Activated CD8-positive, alpha-beta memory T cell treated with anti-CD3 and anti-CD28 coated beads for 48 hours (primary cell): ENCODE data around the gene RAB14.

Source experiments
- DNase-seq, 3 experiments: peaks; one replicate each; pipeline ENCODE4 v3.0.0-alpha.2; 2020; ENCODE audit warnings: low read depth in 2 of 3, low spot score in 2 of 3

RAB14 gene

GRCh38 chr9:121220996-121221663 is 19.5 kb upstream of the RAB14 start:
- DNase-seq: no peak

GRCh38 chr9:121219530-121219929 is 17.9 kb upstream of the RAB14 start:
- no peak for DNase-seq

GRCh38 chr9:121218357-121219027 is 16.8 kb upstream of the RAB14 start:
- no peak for DNase-seq

DNA sequence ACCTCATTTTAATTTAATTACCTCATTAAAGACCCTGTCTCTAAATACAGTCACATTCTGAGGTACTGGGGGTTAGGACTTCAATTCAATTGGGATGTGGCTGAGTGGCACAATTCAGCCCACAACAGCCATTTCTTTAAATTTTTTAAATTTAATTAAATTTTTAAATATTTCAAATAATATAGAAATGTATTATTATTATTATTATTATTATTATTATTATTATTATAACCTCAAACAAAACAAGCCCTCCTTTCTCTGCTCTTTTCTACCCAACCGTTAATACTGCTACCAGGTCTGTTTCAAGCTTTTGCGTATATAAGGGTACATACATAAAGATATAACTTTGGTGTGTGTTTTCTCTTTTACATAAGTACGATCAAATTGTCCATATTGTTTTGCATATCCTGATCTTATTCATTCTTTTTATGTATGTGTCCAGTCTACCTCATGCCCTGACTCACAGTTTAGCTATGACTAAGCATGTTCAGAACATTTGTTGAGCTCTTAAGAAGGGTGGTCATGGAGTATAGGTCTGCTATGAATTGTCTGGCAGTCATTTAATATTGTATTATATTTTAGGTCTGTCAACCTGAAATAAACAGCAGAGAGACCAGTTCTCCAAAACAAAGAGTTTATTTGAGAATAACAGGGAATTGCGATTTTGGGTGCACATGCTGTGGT is 16.1 kb upstream of the RAB14 start:
- no peak for DNase-seq

- no peak for DNase-seq
Observed at GRCh38 chr9:121216271-121216805, 14.7 kb upstream of the RAB14 start.

DNA sequence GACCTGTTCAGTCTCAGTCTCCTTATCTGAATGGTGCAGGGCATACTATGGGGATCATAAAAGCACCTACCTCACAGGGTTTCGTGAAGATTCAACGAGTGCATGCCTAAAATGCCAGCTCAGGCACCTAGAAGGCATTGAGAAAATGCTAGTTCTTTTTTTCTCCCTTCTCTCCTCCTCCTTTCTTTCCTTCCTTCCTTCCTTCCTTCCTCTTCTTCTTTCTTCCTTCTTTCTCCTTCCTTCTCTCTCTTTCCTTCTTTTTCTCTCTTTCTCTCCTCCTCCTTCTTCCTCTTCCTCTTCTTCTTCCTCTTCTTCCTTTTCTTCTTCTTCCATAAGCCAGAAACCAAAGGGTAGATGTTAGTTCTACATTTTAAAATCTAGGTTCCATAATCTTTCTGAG is 12.3 kb upstream of the RAB14 start:
- DNase-seq: no peak

- DNase-seq: peak; percentile 30 to 41 (median 30)
Observed at GRCh38 chr9:121213136-121213806, 11.6 kb upstream of the RAB14 start.

GRCh38 chr9:121210536-121210935 is 8.9 kb upstream of the RAB14 start:
- no peak for DNase-seq

DNA sequence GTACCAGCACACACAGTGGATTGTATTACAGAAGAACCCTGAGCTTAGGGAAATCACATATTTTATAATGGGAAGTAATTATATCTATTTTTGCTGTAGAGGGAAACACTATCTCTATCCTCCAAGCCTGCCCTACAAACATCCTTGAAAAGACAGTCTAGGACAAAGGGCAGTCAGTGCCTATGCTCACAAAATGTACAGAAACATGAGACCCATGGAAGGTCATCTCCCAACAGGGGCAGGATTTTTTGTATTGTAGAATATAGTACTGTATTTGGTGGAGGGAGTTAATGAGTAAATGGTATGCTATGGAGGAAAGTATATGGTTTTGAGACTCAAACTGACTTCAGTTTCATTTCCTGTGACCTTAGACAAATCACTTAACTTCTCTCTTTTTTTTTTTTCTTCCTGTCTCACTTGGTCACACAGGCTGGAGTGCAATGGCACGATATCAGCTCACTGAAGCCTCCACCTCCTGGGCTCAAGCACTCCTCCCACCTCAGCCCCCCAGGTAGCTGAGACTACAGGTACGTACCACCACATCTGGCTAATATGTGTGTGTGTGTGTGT is 5.8 kb upstream of the RAB14 start:
- DNase-seq: no peak

DNA sequence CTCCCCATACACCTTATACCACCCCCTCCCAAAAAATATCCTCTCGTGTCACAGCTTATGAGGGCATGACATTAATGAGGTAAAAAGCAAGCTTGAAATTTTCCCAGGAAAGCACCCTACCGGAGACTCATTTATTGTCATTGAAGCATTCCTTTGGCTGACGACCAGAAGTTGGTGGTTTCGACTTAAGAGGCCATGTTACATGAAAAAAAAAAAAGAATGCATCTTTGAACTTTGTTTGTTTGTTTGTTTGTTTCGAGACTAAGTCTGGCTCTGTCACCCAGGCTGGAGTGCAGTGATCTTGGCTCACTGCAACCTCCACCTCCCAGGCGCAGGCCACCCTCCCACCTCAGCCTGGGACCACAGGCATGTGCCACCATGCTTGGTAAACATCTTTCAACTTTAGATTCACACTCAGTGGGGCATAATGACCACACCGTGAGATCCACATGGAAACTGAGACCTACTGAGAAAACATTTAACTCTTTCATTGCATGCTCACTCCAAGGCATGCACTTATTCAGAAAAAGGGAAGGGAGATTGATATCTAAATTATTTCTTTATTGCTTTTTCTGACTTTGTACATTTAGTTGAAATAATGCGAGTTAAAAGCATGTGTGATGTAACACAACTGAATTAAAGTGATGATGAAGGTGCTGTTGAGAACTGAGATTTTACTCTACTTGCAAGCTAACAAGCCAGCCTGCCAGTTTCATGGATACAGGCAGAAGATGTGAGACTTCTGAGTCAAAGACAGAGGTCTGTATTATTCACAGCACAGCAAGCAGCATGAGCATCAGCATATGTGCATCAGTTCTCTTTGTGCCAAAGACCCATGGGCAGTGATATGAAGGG is 5.1 kb upstream of the RAB14 start:
- DNase-seq: no peak

- DNase-seq: no peak
Observed at GRCh38 chr9:121204611-121205010, 2.9 kb upstream of the RAB14 start.

DNA sequence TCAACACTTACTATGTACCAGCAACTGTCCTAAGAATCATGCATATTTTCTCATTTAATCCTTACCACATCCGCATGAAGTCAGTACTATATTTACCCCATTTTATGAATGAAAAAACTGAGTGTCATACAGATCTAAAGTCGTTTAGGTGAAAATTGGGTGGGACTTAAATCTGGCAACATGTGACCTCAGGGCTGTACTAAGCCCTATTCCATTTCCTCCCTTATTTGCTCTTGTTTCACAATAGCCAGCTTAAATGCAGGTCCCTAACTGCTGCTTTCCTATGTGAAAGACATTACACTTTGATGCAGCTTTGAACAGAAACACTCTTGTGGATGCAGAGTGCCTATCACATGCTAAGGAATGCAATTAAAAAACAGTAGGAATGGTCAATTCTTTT is 2.5 kb upstream of the RAB14 start:
- no peak for DNase-seq

- DNase-seq: peak in 2 of 3 experiments; percentile 14 to 28
Observed at GRCh38 chr9:121201045-121201737, 478 bp downstream of the RAB14 start.

- no peak for DNase-seq
Observed at GRCh38 chr9:121200356-121200755, 1.3 kb downstream of the RAB14 start.

DNA sequence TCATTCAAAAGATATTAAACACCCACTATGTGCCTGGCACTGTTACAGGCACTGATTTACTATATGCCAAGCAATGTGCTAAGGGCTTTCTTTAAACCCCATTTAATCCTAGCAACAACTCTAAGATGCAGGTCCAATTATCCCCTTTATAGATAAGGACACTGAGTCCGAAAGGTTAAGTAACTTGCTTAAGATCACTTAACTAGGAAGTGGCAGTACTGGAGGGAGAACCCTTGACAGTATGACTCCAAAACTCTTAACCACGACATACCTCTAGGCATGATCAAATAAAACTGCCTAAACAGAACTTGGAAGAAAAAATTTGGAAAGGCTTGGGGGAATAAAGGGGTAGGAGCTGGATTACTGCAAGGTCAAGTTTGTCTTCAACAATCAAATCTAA is 1.7 kb downstream of the RAB14 start:
- no peak for DNase-seq

GRCh38 chr9:121198512-121199042 is 3.1 kb downstream of the RAB14 start:
- DNase-seq: no peak

DNA sequence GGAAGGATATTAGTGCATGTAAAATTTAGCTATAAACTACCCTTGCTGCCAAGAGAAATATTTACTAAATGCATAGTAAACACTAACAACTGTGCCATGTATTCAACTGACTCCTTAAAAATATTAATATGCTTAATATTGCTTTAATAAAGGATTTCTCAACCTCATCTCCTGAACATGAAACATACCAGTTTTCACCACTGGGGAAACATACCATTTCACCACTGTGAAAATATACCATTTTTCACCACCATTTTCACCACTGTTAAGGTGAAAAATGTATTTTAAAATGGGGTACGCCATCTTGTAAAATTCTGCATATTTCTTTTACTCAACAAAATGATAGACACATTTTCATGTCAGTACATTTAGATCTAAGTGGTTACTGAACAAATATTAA is 4.5 kb downstream of the RAB14 start:
- no peak for DNase-seq

GRCh38 chr9:121196389-121196788 is 5.3 kb downstream of the RAB14 start:
- no peak for DNase-seq

DNA sequence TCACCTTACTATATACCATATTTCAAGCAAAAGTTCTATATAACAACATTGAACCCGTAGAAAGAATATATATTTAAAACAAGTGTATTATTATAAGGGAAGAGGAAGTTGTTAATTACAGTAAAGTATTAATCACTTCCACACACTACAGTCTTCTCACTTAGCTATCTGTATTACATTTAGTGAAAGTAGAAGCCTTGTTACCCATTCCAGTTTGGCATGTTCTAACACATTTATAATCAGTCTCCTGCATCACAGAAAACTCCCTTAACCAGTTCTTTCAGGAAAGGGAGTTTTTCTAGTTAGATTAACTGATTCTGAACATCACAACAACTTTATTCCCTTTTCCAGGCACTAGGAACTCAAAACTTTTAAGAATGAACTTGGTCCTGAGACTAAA is 6.9 kb downstream of the RAB14 start:
- no peak for DNase-seq
